WTC11 (cell line): ENCODE results near the gene JAZF1. TPM values are rescaled to one million over a fixed set of nuclear protein-coding genes. Genes with fewer than 3 reads are reported as not detected.

Experiments used
- ATAC-seq: fragments of 200-7000 bp; cut with Tn5 transposase; 2 replicates; pipeline ENCODE4 v1.10.0; 2021; ENCODE audit warnings: mild to moderate bottlenecking, moderate library complexity
- CTCF ChIA-PET: fragments of 300-600 bp; sonication (Branson Sonifier 250); formaldehyde crosslinking; loops from one replicate; lab custom pipeline; 2021; ENCODE audit warnings: antibody characterized with exemption; lab: Charles Lee
- POLR2A ChIA-PET: fragments of 350-600 bp; sonication (Branson Sonifier 250); formaldehyde crosslinking; loops from one replicate; lab custom pipeline; 2021; ENCODE audit warnings: antibody characterized with exemption; lab: Charles Lee
- DNase-seq: peaks from one replicate; pipeline ENCODE4 v3.0.0; 2021; ENCODE audit warnings: low spot score
- H3K27ac Mint-ChIP-seq: 2 replicates; pipeline ENCODE4 v1.8.0; 2021; ENCODE audit warnings: mixed read lengths
- H3K27me3 Mint-ChIP-seq: 2 replicates; pipeline ENCODE4 v1.8.0; 2021; ENCODE audit warnings: low read depth, mild to moderate bottlenecking, moderate library complexity, mixed read lengths
- H3K36me3 Mint-ChIP-seq: 2 replicates; pipeline ENCODE4 v1.8.0; 2021; ENCODE audit warnings: mixed read lengths
- H3K4me1 Mint-ChIP-seq: 2 replicates; pipeline ENCODE4 v1.8.0; 2022; ENCODE audit warnings: mixed read lengths
- H3K4me3 Mint-ChIP-seq: 2 replicates; pipeline ENCODE4 v1.8.0; 2021; ENCODE audit warnings: mild to moderate bottlenecking, moderate library complexity, mixed read lengths
- H3K9me3 Mint-ChIP-seq: 2 replicates; pipeline ENCODE4 v1.8.0; 2021; ENCODE audit warnings: mixed read lengths
- CREB1 ChIP-seq: sonication (generic); formaldehyde crosslinking; IDR thresholded peaks from 2 replicates; pipeline ENCODE4 v1.8.0; 2023; ENCODE audit warnings: mild to moderate bottlenecking, missing genetic modification reagents
- E2F4 ChIP-seq: sonication (generic); formaldehyde crosslinking; IDR thresholded peaks from 2 replicates; pipeline ENCODE4 v1.8.1; 2022; ENCODE audit warnings: low read depth, mild to moderate bottlenecking, moderate library complexity, missing genetic modification reagents, borderline replicate concordance
- ETV6 ChIP-seq: sonication (generic); formaldehyde crosslinking; IDR thresholded peaks from 2 replicates; pipeline ENCODE4 v1.8.1; 2022; ENCODE audit warnings: mild to moderate bottlenecking, missing genetic modification reagents
- FOXK1 ChIP-seq: sonication (generic); formaldehyde crosslinking; IDR thresholded peaks from 2 replicates; pipeline ENCODE4 v1.8.0; 2022; ENCODE audit warnings: mild to moderate bottlenecking, moderate library complexity, missing genetic modification reagents
- GRHL2 ChIP-seq: fragments of 250-450 bp; sonication (Bioruptor Pico); IDR thresholded peaks from 2 replicates; pipeline ENCODE4 v1.8.0; 2022; ENCODE audit warnings: mild to moderate bottlenecking, moderate library complexity; ENCODE audit not compliant: insufficient replicate concordance, severe bottlenecking
- MYBL2 ChIP-seq: sonication (generic); formaldehyde crosslinking; IDR thresholded peaks from 2 replicates; pipeline ENCODE4 v1.8.1; 2023; ENCODE audit warnings: mild to moderate bottlenecking, moderate library complexity, missing genetic modification reagents
- NFE2L1 ChIP-seq: sonication (generic); formaldehyde crosslinking; IDR thresholded peaks from 2 replicates; pipeline ENCODE4 v1.8.1; 2023; ENCODE audit warnings: missing genetic modification reagents
- PRDM15 ChIP-seq: sonication (generic); formaldehyde crosslinking; IDR thresholded peaks from 2 replicates; pipeline ENCODE4 v1.8.0; 2022; ENCODE audit warnings: missing genetic modification reagents
- TEAD4 ChIP-seq: sonication (generic); formaldehyde crosslinking; IDR thresholded peaks from 2 replicates; pipeline ENCODE4 v1.8.0; 2022; ENCODE audit warnings: mild to moderate bottlenecking, missing genetic modification reagents
- ZBTB21 ChIP-seq: sonication (generic); formaldehyde crosslinking; IDR thresholded peaks from 2 replicates; pipeline ENCODE4 v1.8.1; 2023; ENCODE audit warnings: mild to moderate bottlenecking, missing genetic modification reagents, borderline replicate concordance
- ZBTB43 ChIP-seq: sonication (generic); formaldehyde crosslinking; IDR thresholded peaks from 2 replicates; pipeline ENCODE4 v1.8.1; 2023; ENCODE audit warnings: mild to moderate bottlenecking, missing genetic modification reagents
- ZNF219 ChIP-seq: sonication (generic); formaldehyde crosslinking; IDR thresholded peaks from 2 replicates; pipeline ENCODE4 v1.8.0; 2023; ENCODE audit warnings: missing genetic modification reagents, mild to moderate bottlenecking, borderline replicate concordance
- ZNF232 ChIP-seq: sonication (generic); formaldehyde crosslinking; IDR thresholded peaks from 2 replicates; pipeline ENCODE4 v1.8.0; 2022; ENCODE audit warnings: mild to moderate bottlenecking, missing genetic modification reagents
- ZNF317 ChIP-seq: sonication (generic); formaldehyde crosslinking; IDR thresholded peaks from 2 replicates; pipeline ENCODE4 v1.8.1; 2023; ENCODE audit warnings: low read depth, mild to moderate bottlenecking, moderate library complexity, missing genetic modification reagents, borderline replicate concordance
- ZNF396 ChIP-seq: fragments of 250-450 bp; sonication (Bioruptor Pico); IDR thresholded peaks from 2 replicates; pipeline ENCODE4 v1.8.0; 2021; ENCODE audit warnings: mild to moderate bottlenecking, moderate library complexity, borderline replicate concordance
- ZNF425 ChIP-seq: fragments of 250-450 bp; sonication (Bioruptor Pico); conservative IDR thresholded peaks from 2 replicates; pipeline ENCODE4 v1.9.0; 2021; ENCODE audit warnings: mild to moderate bottlenecking
- ZSCAN18 ChIP-seq: fragments of 250-450 bp; sonication (Bioruptor Pico); IDR thresholded peaks from 2 replicates; pipeline ENCODE4 v2.1.2; 2022; ENCODE audit warnings: mild to moderate bottlenecking, moderate library complexity
- total RNA-seq: library from RNA; stranded (reverse); gene quantifications from 3 replicates; pipeline ENCODE4 v1.2.3, GENCODE V29; 2021

The JAZF1 gene
- total RNA-seq, 1 experiment from 2014 or later: 19.0 TPM

GRCh38 chr7:27921081-27921836 is 259.3 kb downstream of the JAZF1 start:
- no peak for TF ChIP-seq E2F4 (CRISPR knock-in tag)
- TF ChIP-seq ETV6: no peak
- no peak for TF ChIP-seq MYBL2 (CRISPR knock-in tag)
- TF ChIP-seq ZBTB21 (CRISPR knock-in tag): no peak
- TF ChIP-seq ZBTB43 (CRISPR knock-in tag): no peak
- no peak for TF ChIP-seq FOXK1 (CRISPR knock-in tag)
- TF ChIP-seq ZNF219 (CRISPR knock-in tag): no peak
- no peak for TF ChIP-seq ZNF425 (CRISPR knock-in tag)
- TF ChIP-seq ZNF317 (CRISPR knock-in tag): no peak
- TF ChIP-seq GRHL2 (CRISPR knock-in tag): no peak
- TF ChIP-seq NFE2L1 (CRISPR knock-in tag): no peak
- TF ChIP-seq ZNF396 (CRISPR knock-in tag): no peak
- TF ChIP-seq CREB1 (CRISPR knock-in tag): no peak
- no peak for TF ChIP-seq TEAD4 (CRISPR knock-in tag)
- TF ChIP-seq PRDM15 (CRISPR knock-in tag): no peak
- TF ChIP-seq ZSCAN18: no peak
- no peak for TF ChIP-seq ZNF232
- H3K27ac Mint-ChIP-seq: peak overlapping the region; percentile 82
- H3K4me1 Mint-ChIP-seq: peaks cover 47% of the 10 kb centered on the region
- peaks cover 9% of the 10 kb centered on the region for H3K36me3 Mint-ChIP-seq
- DNase-seq (no peak), ATAC-seq (peak; percentile 82)
- peaks cover 5% of the 10 kb centered on the region for H3K9me3 Mint-ChIP-seq
- CTCF ChIA-PET: interaction anchor here (0.6 to 3.6 kb wide), 19 partner anchors 11 to 725 kb away, joined by 3 to 17 read pairs (median 3); no protein-coding TSS in a partner anchor
- H3K27me3 Mint-ChIP-seq: no peaks in the 10 kb centered on the region; the same call in 1 of the 2 replicates
- POLR2A ChIA-PET: no interaction called here
- 0 out of 2 replicates have a peak overlapping the region, but pooled peaks have one; percentile 20 for H3K4me3 Mint-ChIP-seq
